Osteoblast (primary cell): Measurements from ENCODE around the gene GRIA3. TPM values are rescaled to one million over a fixed set of nuclear protein-coding genes. Genes with fewer than 3 reads are reported as not detected.

Source experiments
- DNase-seq: peaks from one replicate; pipeline ENCODE4 v3.0.0; 2011; ENCODE audit warnings: low spot score, mixed read lengths; ENCODE audit not compliant: insufficient read length; ENCODE audit errors: missing footprints
- H2AFZ ChIP-seq: 2 replicates; pipeline ENCODE4 v1.6.0; 2011; ENCODE audit warnings: mild to moderate bottlenecking, low read length
- H3K27ac ChIP-seq: 2 replicates; pipeline ENCODE4 v1.5.1; 2011; ENCODE audit warnings: mild to moderate bottlenecking, low read depth, low read length, moderate library complexity
- H3K27me3 ChIP-seq: 2 replicates; pipeline ENCODE4 v1.6.0; 2012; ENCODE audit warnings: mild to moderate bottlenecking, control low read depth, inconsistent platforms, low read length, moderate library complexity; ENCODE audit not compliant: insufficient read depth
- H3K36me3 ChIP-seq: 2 replicates; pipeline ENCODE4 v1.5.1; 2011; ENCODE audit warnings: mild to moderate bottlenecking, low read length, control low read depth, moderate library complexity; ENCODE audit not compliant: insufficient read depth
- H3K4me1 ChIP-seq: 2 replicates; pipeline ENCODE4 v1.5.1; 2011; ENCODE audit warnings: mild to moderate bottlenecking, low read length, control low read depth, moderate library complexity; ENCODE audit not compliant: insufficient read depth
- H3K4me2 ChIP-seq: 2 replicates; pipeline ENCODE4 v1.6.0; 2011; ENCODE audit warnings: mild to moderate bottlenecking, low read length; ENCODE audit not compliant: insufficient read depth
- H3K4me3 ChIP-seq: fragments of 200-600 bp; sonication (generic); 3 replicates; pipeline ENCODE4 v1.5.1; 2012; ENCODE audit warnings: mild to moderate bottlenecking, low read length, inconsistent platforms; ENCODE audit not compliant: insufficient read depth
- H3K79me2 ChIP-seq: 2 replicates; pipeline ENCODE4 v1.6.0; 2012; ENCODE audit warnings: mild to moderate bottlenecking, low read length, control low read depth, inconsistent platforms; ENCODE audit not compliant: insufficient read depth
- H3K9me3 ChIP-seq: 2 replicates; pipeline ENCODE4 v1.5.1; 2011; ENCODE audit warnings: low read depth, low read length, control low read depth
- H4K20me1 ChIP-seq: 2 replicates; pipeline ENCODE4 v1.6.0; 2012; ENCODE audit warnings: mild to moderate bottlenecking, low read length, control low read depth; ENCODE audit not compliant: insufficient read depth
- total RNA-seq: library from RNA; depleted of rRNA; stranded (reverse); fragments of >200 nt; gene quantifications from 2 replicates; pipeline ENCODE4 v1.2.3, GENCODE V29; 2012
- TF ChIP-seq, protein P1 (sequence below): IDR thresholded peaks from 2 replicates; pipeline ENCODE4 v1.5.1; 2011; ENCODE audit warnings: mild to moderate bottlenecking, low read depth, low read length, moderate library complexity; ENCODE audit errors: extremely low read depth

The GRIA3 gene
- total RNA-seq, 1 donor: 3.3 TPM

GRCh38 chrX:123424546-123424945 is 240.5 kb downstream of the GRIA3 start:
- Histone ChIP-seq H4K20me1 (no peaks in the 10 kb centered on the region), H3K36me3 (no peaks in the 10 kb centered on the region), H2AFZ (no peak overlapping the region), H3K4me3 (no peak overlapping the region), H3K4me1 (peaks cover 20% of the 10 kb centered on the region), H3K27me3 (no peaks in the 10 kb centered on the region), H3K4me2 (peak overlapping the region; percentile 12), H3K9me3 (no peaks in the 10 kb centered on the region), H3K79me2 (no peaks in the 10 kb centered on the region), H3K27ac (peak overlapping the region; percentile 32)
- no peak for DNase-seq
- TF ChIP-seq, protein P1, sequence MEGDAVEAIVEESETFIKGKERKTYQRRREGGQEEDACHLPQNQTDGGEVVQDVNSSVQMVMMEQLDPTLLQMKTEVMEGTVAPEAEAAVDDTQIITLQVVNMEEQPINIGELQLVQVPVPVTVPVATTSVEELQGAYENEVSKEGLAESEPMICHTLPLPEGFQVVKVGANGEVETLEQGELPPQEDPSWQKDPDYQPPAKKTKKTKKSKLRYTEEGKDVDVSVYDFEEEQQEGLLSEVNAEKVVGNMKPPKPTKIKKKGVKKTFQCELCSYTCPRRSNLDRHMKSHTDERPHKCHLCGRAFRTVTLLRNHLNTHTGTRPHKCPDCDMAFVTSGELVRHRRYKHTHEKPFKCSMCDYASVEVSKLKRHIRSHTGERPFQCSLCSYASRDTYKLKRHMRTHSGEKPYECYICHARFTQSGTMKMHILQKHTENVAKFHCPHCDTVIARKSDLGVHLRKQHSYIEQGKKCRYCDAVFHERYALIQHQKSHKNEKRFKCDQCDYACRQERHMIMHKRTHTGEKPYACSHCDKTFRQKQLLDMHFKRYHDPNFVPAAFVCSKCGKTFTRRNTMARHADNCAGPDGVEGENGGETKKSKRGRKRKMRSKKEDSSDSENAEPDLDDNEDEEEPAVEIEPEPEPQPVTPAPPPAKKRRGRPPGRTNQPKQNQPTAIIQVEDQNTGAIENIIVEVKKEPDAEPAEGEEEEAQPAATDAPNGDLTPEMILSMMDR: no peak

DNA sequence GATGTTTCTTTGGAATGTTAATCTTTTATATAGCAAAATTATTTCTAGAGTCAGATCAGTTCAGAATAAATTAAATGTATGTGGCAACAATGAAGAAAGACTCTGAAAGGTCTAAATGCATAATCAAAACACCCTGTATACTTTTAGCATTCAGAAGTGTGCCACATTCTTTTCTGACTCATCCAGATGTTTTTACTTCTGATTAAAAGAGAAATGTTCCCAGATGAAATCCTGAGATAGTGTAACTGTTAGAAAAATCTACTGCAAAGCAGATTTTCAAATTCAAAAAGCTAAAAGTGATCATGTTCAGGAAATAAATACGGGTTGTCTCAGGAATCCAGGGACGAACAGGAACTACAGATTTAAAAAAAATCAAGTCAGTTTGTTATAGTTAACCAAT is 241.4 kb downstream of the GRIA3 start:
- peak overlapping the region; percentile 32 for H3K27ac ChIP-seq
- DNase-seq: no peak
- H3K4me2 ChIP-seq: no peak overlapping the region

GRCh38 chrX:123425904-123426303 is 241.8 kb downstream of the GRIA3 start:
- no peak for DNase-seq
- Histone ChIP-seq H3K4me2 (no peak overlapping the region), H4K20me1 (no peaks in the 10 kb centered on the region), H3K27me3 (no peaks in the 10 kb centered on the region), H3K36me3 (no peaks in the 10 kb centered on the region), H3K4me3 (no peak overlapping the region), H2AFZ (no peak overlapping the region), H3K4me1 (peaks cover 20% of the 10 kb centered on the region), H3K27ac (peak overlapping the region; percentile 32), H3K9me3 (no peaks in the 10 kb centered on the region), H3K79me2 (no peaks in the 10 kb centered on the region)
- TF ChIP-seq, protein P1: no peak

More for the DNA sequence above, 241.4 kb downstream of the GRIA3 start:
- no peak overlapping the region for H3K4me3 ChIP-seq
- TF ChIP-seq, protein P1: no peak
- no peak overlapping the region for H2AFZ ChIP-seq
- H4K20me1 ChIP-seq: no peaks in the 10 kb centered on the region
- no peaks in the 10 kb centered on the region for H3K79me2 ChIP-seq
- H3K36me3 ChIP-seq: no peaks in the 10 kb centered on the region
- no peaks in the 10 kb centered on the region for H3K27me3 ChIP-seq
- H3K9me3 ChIP-seq: no peaks in the 10 kb centered on the region
- peaks cover 20% of the 10 kb centered on the region for H3K4me1 ChIP-seq

- H4K20me1 ChIP-seq: no peaks in the 10 kb centered on the region
Measured at GRCh38 chrX:123432361-123433150, 248.5 kb downstream of the GRIA3 start.

More at GRCh38 chrX:123432361-123433150, 248.5 kb downstream of the GRIA3 start:
- Histone ChIP-seq H2AFZ (no peak overlapping the region), H3K9me3 (no peaks in the 10 kb centered on the region), H3K79me2 (no peaks in the 10 kb centered on the region), H3K4me2 (no peak overlapping the region), H3K27me3 (no peaks in the 10 kb centered on the region), H3K4me1 (no peaks in the 10 kb centered on the region), H3K27ac (no peak overlapping the region), H3K36me3 (no peaks in the 10 kb centered on the region), H3K4me3 (no peak overlapping the region)
- TF ChIP-seq, protein P1: no peak
- no peak for DNase-seq
